ENCODE results near the gene EXOC4.

DNA sequence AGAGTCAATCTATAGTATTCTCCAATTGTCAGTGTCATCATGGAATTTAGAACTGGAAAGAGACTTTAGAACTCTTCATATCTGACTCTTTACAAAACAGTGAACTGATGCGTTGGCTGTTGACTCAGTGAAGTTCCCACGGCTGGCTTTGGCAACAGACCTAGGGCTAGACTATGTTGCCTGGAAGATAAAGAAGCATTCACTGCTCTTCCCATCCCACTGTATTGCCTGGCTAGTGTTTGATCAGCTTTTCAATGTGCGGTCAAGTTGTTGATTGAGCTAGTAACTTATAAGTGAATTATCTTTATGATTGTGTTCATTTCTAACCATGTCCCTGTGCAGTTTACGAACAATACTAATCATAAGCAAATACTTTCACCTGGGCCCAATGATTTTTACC lies 508.6 kb downstream of the EXOC4 start:
- TF ChIP-seq, protein P1, sequence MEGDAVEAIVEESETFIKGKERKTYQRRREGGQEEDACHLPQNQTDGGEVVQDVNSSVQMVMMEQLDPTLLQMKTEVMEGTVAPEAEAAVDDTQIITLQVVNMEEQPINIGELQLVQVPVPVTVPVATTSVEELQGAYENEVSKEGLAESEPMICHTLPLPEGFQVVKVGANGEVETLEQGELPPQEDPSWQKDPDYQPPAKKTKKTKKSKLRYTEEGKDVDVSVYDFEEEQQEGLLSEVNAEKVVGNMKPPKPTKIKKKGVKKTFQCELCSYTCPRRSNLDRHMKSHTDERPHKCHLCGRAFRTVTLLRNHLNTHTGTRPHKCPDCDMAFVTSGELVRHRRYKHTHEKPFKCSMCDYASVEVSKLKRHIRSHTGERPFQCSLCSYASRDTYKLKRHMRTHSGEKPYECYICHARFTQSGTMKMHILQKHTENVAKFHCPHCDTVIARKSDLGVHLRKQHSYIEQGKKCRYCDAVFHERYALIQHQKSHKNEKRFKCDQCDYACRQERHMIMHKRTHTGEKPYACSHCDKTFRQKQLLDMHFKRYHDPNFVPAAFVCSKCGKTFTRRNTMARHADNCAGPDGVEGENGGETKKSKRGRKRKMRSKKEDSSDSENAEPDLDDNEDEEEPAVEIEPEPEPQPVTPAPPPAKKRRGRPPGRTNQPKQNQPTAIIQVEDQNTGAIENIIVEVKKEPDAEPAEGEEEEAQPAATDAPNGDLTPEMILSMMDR (IDR thresholded peaks at IDR 0.05; ENCODE audit: low read length) = no peak
- TF ChIP-seq EZH2 (IDR thresholded peaks at IDR 0.05; ENCODE audit: borderline replicate concordance, low read length) = no peak

All from OCI-LY1 (cell line).